Muscle of arm (tissue), 14 donors: ENCODE results near the gene LMBR1L. TPM values are rescaled to one million over a fixed set of nuclear protein-coding genes. Genes with fewer than 3 reads are reported as not detected.
"Not testable (repeated sequence)": the region's sequence is repeated elsewhere in the genome, so short reads cannot be mapped to it uniquely, and the experiment has no call there.

ENCODE experiments used
- DNase-seq: peaks from one replicate; pipeline ENCODE4 v3.0.0-alpha.2; 2013
- long read RNA-seq, 11 donors: transcript quantifications; one replicate each; lab custom pipeline, GENCODE V29; 2026
- polyA plus RNA-seq, 12 donors: library from polyadenylated mRNA; unstranded; fragments of 120-200 nt; gene quantifications; one replicate each; pipeline ENCODE4 v1.2.1, GENCODE V29; 2013; ENCODE audit not compliant: insufficient read length in 12 of 12

LMBR1L gene
- 10 to 100 TPM in 11 of 12 donors, not detected in 1; 28.5 to 64.0 (median 38.6) TPM for polyA plus RNA-seq
- long read RNA-seq, donor 1, transcript LMBR1L-221 (2 exons, 874 nt): major isoform, 9 of 21 reads
- long read RNA-seq, donor 1, partial matches to known transcripts: 10 of 21 reads
- long read RNA-seq, donor 1, other reads (novel, unspliced or antisense): 0 of 21 reads
- long read RNA-seq, donor 2: 0 reads
- long read RNA-seq, donor 3, partial matches to known transcripts: 0 of 3 reads
- long read RNA-seq, donor 3, other reads (novel, unspliced or antisense): 0 of 3 reads
- long read RNA-seq, donor 4, partial matches to known transcripts: 6 of 7 reads
- long read RNA-seq, donor 4, other reads (novel, unspliced or antisense): 0 of 7 reads
- long read RNA-seq, donor 5: 0 reads
- long read RNA-seq, donor 6, partial matches to known transcripts: 6 of 6 reads
- long read RNA-seq, donor 6, other reads (novel, unspliced or antisense): 0 of 6 reads
- long read RNA-seq, donor 7, partial matches to known transcripts: 0 of 2 reads
- long read RNA-seq, donor 7, other reads (novel, unspliced or antisense): 0 of 2 reads
- long read RNA-seq, donor 8, partial matches to known transcripts: 0 of 5 reads
- long read RNA-seq, donor 8, other reads (novel, unspliced or antisense): 0 of 5 reads
- long read RNA-seq, donor 9, partial matches to known transcripts: 5 of 6 reads
- long read RNA-seq, donor 9, other reads (novel, unspliced or antisense): 0 of 6 reads
- long read RNA-seq, donor 10, partial matches to known transcripts: 0 of 3 reads
- long read RNA-seq, donor 10, other reads (novel, unspliced or antisense): 0 of 3 reads
- long read RNA-seq, donor 11, partial matches to known transcripts: 0 of 4 reads
- long read RNA-seq, donor 11, other reads (novel, unspliced or antisense): 0 of 4 reads

GRCh38 chr12:49110464-49111155 is at the start of gene LMBR1L:
Gene LMBR1L (minus strand): TSS chr12:49110847. CDS start chr12:49110555, 292 bp downstream.
- DNase-seq: peak; percentile 99

DNA sequence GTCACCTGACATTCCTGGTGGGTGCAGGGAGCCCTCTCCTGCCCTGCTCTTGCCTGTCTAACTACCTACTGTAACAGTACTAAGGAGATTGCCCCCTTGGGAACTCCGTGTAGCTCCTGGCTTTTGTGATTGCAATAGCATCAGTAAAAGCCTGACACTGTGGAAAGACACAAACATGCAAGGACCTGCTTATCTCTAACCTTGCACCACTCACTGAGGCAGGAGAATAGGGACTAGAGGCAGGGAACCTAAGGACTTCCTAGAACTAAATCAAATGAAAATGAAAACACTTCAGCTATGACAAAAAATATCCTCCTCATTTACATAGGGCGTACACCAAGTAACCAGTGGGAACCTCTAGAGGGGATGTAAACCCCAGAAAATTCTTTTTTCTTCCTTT is 49.8 kb upstream of the LMBR1L start:
- DNase-seq: no peak

DNA sequence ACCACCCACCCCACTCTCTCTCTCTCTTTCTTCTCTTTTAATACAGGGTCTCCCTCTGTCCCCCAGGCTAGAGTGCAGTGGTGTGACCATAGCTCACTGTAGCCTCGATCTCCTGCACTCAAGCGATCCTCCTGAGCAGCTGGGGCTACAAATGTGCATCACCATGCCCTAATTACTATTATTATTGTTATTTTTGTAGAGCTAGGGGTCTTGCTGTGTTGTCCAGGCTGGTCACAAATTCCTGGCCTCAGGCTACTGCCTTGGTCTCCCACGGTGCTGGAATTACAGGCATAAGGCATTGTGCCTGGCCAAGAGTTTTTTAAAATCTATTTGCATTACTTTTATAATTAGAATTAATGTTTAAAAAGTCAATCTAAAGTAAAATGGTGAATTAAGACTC is 43.6 kb upstream of the LMBR1L start:
- DNase-seq: no peak

DNA sequence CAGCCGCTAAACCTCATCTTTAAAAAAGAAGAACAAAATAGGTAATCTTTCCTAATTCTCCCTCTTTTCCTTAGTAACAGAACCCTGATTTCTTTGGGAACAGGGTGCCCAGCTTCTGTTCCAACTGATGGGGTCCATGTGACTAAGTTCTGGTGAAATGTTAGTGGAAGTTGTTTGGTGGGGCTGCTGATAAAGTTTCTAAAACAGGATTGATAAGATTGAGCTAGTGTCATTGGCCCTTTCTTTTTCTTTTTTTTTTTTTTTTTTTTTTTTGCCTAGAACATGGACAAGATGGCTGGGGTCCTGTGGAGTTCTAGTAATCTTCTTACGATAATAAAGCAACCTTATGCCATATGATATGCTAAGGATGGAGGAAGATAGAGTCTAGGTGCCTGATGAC is 36.7 kb upstream of the LMBR1L start:
- DNase-seq: no peak

DNA sequence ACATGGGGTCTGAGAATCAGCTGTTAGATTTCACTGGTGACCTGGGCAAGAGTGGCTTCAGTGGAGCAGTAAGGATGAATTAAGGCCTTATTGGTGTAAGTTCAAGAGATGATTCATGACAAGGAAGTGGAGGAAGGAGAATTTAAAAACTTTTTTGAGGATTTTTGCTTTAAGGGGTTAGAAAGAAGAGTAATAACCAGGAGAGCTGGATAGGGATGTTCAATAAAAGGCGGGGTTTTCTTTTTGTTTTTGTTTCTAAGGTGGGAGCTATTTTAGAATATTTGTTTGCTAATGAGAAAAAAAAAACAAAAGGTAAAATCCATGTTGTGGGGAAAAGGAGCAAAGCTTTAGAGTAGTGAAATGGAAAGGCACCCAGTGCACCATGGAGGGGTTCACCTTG is 35.8 kb upstream of the LMBR1L start:
- no peak for DNase-seq

GRCh38 chr12:49144384-49144783 is 33.7 kb upstream of the LMBR1L start:
- DNase-seq: no peak

DNA sequence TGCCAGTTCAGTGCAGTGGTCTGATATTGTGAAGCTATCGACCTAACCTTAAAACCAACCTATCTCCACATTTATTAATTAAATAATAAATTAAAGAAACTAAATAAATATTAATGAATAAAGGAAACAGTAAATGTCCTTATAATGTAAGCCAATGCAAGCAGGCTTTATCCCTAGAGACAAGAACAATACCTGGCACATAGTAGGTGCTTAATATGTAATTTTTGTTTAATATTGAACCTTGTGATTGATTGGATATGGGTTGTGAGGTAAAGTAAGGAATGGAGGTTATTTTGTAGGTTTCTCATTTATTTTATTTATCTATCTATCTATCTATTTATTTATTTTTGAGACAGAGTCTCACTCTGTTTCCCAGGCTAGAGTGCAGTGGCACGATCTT is 28.4 kb upstream of the LMBR1L start:
- DNase-seq: no peak

- DNase-seq: no peak
Observed at GRCh38 chr12:49138587-49138986, 27.9 kb upstream of the LMBR1L start.

GRCh38 chr12:49137476-49137875 is 26.8 kb upstream of the LMBR1L start:
- DNase-seq: no peak

GRCh38 chr12:49136997-49137396 is 26.4 kb upstream of the LMBR1L start:
- DNase-seq: not testable (repeated sequence)

GRCh38 chr12:49133590-49133989 is 22.9 kb upstream of the LMBR1L start:
- DNase-seq: no peak

DNA sequence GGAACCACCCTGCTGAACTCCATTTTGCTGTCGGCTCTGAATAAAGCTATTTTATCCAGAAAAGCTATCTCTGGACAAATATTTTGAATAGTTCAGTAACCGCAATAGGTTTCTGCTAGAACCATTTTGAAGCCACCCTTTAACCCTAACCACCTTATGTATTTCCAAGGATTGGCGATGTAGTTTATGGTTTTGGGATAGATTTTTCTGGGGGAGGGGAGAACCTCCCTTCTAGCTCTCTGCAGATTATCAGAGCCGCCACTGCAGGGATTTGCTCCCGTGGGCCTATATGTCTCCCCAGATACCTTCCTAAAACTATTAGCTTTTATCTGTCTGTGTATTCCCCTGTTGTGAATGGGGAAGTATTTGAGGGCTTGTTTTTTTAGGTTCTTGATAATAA is 22.4 kb upstream of the LMBR1L start:
- DNase-seq: no peak

DNA sequence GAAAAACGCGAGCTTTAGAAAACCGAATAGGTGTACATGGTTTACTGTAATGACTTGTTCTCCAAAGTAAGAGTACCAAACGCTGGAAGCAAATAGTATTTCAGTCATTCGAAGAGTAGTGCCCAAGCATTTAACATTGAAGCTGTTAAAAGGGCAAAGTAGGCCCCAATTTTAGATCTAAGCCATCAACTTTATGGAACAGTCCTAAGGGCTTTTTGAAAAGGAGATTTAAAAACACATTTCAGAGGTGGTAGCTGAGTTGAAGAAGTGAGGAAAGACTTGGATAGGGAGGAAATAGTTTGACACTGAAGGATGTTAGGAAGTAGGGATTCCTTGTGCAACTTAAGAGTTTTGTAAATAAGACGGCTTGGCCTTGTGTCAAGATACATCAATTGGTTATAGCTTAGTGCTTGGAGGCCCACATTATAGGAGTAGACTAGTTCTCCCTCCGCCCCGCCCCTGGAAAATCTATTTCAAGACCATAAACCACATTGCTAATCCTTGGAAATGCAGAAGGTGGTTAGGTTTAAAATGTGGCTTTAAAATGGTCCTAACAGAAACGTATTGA is 21.3 kb upstream of the LMBR1L start:
- DNase-seq: peak; percentile 58

DNA sequence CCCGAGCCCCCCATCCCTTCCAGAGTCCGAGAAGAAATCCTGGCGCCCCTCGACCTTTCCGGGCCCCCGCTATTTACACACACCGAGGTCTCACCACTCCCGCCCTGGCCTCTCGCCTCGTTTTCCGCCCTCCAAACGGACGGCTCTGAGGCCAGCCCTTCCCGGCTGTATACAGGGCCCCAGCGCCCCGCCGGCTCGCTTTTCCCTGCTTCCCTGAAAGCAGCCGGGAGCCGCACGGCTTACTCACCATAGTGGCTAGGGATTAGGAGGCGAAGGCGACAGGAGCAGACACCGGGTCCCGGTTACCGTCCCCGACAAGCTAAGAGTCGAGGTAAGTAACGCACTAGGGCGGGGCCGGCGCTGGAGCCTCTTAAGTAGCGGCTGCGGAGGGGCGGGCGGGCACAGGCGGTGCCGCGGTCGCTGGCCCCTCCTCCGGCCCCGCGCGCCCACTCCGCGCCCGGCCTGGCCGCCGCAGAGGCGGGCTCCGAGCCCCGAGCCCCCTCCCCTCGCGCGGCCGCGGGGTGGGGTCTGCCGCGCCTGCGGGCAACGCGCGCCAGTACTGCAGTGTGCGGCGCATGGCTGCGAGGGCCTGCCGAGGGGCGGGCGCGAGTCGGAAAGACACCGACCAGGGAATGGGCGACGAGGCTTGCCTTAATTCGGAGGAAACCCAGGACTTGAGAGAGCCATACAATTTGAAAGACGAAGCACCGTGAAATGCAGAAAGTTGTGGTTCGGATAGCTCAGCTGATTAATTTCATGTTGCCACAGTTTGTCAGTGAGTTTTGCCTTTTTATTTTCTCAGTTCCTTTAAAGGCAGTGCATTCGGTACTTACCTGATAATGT is 20.6 kb upstream of the LMBR1L start, which contains the start of gene TUBA1B:
Gene TUBA1B (minus strand): TSS at position 345 of the 843 bp plus-strand sequence. CDS start 95 bp downstream, at position 250.
- peak; percentile 90 for DNase-seq

DNA sequence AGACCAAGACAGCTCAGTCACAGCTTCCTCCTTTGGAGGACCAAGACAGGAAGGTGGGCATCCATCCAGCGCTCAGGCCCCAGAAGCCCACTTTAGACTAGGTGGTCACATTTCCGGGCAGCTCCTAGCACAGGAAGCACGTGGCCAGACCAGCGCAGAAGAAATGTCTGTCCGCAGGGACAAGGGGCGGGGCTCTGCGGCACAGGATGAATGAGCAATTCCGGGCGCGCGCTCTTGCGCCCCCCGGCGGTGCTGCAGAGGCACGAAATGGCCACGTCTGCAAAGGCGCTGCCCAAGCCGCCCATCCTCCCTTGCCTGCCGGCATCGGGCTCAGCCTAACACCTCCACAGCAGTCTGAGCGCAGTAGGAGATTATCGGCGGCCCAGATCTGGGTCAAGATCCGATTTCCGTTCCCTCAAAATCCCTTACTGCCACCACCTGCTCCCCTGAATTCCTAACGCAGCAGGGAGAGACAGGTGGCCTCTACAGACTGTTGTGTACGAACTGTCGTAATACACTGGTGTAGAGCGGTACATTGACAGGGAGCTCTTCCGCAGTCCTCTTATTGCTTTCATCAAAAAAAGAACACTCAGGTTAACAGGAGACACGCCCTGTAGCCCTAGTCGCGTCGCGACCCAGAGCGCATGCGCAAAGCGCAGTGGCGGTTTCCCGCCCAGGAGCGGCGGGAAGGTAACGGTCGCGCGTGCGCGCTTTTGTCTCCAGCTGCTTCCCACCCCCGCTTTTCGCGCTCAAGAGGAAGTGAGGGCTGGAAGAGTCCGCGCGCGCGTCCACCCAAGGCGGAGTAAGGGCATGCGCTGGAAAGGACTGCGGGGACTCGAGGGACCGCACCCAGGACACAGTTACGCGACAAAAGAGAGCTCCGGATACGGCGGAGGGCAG is 19.8 kb upstream of the LMBR1L start:
- DNase-seq: peak; percentile 96

GRCh38 chr12:49129332-49130150 is 18.9 kb upstream of the LMBR1L start:
- no peak for DNase-seq

DNA sequence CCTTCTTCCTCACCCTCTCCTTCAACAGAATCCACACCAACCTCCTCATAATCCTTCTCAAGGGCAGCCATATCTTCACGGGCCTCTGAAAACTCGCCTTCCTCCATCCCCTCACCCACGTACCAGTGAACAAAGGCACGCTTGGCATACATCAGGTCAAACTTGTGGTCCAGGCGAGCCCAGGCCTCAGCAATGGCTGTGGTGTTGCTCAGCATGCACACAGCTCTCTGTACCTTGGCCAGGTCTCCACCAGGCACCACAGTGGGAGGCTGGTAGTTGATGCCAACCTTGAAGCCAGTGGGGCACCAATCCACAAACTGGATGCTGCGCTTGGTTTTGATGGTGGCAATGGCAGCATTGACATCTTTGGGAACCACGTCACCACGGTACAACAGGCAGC is 17.3 kb upstream of the LMBR1L start:
- not testable (repeated sequence) for DNase-seq
